Stomach (tissue), 4 donors: ENCODE results near the gene GPR149.

Source experiments
- POLR2A ChIP-seq, 4 donors: fragments of 450-650 bp; IDR thresholded peaks; one replicate each; pipeline ENCODE4 v1.6.1; 2016; ENCODE audit warnings: antibody characterized with exemption in 4 of 4, control low read depth in 2 of 4, mild to moderate bottlenecking in 1 of 4, moderate library complexity in 1 of 4
- POLR2AphosphoS5 ChIP-seq, 3 donors: sonication (generic); formaldehyde crosslinking; IDR thresholded peaks; one replicate each; pipeline ENCODE4 v1.6.1; 2016; ENCODE audit warnings: antibody characterized with exemption in 3 of 3
- TF ChIP-seq, protein P1 (sequence below), 7 experiments: fragments of 450-650 bp in 4 of 7; fragments of 200-600 bp in 3 of 7; sonication (generic) in 3 of 7; IDR thresholded peaks; one replicate each; pipeline ENCODE4 v1.5.1; 2016 to 2019; ENCODE audit warnings: antibody characterized with exemption in 7 of 7, control low read depth in 2 of 7, mild to moderate bottlenecking in 1 of 7

DNA sequence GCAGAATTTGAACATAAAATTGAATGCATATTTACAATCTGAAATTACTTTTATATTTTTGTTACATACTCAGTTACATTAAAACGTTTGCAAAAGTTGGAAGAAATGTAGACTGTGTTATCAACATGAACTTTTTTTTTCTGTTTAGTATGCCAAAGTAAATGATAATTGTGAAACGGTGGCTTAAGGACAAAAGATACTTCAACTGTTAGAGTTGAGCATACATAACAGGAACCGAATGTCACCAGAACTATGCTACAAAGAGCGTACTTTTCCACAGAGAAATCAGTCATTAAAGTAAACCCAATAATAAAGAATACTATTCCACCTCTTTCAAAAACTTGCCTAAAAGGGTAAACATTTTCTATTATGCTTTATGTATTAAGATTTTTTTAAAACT, 91.4 kb downstream of the GPR149 start:
- TF ChIP-seq POLR2A (IDR thresholded peaks at IDR 0.05) (no peak), POLR2AphosphoS5 (IDR thresholded peaks at IDR 0.05) (no peak)
- TF ChIP-seq, protein P1, sequence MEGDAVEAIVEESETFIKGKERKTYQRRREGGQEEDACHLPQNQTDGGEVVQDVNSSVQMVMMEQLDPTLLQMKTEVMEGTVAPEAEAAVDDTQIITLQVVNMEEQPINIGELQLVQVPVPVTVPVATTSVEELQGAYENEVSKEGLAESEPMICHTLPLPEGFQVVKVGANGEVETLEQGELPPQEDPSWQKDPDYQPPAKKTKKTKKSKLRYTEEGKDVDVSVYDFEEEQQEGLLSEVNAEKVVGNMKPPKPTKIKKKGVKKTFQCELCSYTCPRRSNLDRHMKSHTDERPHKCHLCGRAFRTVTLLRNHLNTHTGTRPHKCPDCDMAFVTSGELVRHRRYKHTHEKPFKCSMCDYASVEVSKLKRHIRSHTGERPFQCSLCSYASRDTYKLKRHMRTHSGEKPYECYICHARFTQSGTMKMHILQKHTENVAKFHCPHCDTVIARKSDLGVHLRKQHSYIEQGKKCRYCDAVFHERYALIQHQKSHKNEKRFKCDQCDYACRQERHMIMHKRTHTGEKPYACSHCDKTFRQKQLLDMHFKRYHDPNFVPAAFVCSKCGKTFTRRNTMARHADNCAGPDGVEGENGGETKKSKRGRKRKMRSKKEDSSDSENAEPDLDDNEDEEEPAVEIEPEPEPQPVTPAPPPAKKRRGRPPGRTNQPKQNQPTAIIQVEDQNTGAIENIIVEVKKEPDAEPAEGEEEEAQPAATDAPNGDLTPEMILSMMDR (IDR thresholded peaks at IDR 0.05), result no peak
